NCI-H1417 treated with DMSO at 0.1 percent for 48 hours (cell line): ENCODE measurements around the gene SYNJ1.
"Not testable (repeated sequence)": the region's sequence is repeated elsewhere in the genome, so short reads cannot be mapped to it uniquely, and the experiment has no call there.

Source experiments
- DNase-seq: peaks from one replicate; lab custom pipeline; 2025; lab: John Stamatoyannopoulos, UW

Gene SYNJ1

DNA sequence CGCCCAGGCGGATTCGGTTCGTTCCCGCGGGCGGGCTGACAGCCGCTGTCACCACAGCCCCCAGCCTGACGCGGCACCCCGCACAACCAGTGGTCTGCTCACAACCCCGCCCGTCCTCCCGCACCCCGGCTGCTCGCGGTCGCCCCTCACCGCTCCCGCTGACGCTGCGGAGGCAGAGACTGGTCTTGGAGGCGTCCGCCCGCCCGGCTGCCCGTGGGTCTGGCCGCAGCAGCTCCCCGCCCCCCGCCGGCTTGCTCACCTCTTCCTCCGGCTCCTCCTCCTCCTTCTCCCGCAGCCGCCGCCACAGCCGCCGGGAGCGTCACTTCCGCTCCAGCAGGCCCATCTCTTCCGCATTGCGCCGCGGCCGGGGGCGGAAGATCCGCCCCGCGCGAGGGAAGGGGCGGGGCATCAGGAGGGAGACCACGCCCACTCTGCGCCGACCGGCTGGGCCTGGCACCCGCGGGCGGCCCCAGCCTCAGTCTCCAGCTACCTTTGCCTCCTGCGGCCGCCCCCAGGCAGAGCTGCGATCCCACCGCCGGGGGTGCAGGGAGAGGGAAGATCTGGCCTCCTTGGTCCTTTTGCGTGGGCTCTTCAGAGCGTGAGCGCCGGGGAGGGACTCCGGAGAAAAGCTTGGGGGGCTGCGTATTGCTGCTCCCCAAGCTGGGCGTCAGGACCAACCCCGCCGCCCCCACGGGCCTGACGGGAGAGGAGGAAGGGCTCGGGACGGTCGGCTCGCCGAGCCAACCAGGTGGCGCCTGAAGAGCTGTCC, at the start of gene SYNJ1:
Gene SYNJ1 (minus strand): TSS at position 327 of the 769 bp plus-strand sequence. CDS start 1,118 bp downstream, outside the sequence.
- peak; percentile 71 for DNase-seq

DNA sequence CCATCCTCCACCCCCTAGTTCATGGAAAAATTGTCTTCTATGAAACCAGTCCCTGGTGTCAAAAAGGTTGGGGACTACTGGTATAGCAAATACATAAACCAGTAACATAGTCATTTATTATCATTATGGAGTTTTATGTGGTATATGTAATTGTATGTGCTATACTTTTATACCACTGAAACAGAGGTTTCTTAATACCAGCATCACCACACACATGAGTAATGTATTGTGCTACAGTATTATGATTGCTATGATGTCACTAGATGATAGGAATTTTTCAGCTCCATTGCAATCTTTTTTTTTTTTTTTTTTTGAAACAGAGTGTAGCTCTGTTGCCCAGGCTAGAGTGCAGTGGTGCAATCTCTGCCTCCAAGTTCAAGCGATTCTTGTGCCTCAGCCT, 49.5 kb upstream of the SYNJ1 start:
- no peak for DNase-seq

DNA sequence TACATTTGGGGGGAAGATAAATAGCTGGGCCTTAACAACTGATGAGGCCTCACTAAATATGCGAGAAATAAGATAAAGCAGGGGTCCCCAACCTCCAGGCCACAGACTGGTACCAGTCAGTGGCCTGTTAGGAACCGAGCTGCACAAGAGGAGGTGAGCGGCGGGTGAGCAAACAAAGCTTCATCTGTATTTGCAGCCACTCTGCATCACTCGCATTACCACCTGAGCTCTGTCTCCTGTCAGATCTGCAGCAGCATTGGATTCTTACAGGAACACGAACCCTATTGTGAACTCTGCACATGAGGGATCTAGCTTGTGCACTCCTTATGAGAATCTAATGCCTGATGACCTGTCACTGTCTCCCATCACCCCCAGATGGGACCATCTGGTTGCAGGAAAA, 48.9 kb upstream of the SYNJ1 start:
- no peak for DNase-seq

DNA sequence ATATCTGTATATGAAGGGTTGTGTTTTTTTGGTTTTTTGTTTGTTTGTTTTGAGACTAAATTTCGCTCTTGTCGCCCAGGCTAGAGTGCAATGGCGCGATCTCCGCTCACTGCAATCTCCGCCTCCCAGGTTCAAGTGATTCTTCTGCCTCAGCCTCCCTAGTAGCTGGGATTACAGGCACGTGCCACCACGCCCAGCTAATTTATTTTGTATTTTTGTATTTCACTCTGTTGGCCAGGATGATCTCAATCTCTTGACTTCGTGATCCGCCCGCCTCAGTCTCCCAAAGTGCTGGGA, 45.2 kb upstream of the SYNJ1 start:
- DNase-seq = not testable (repeated sequence)

DNA sequence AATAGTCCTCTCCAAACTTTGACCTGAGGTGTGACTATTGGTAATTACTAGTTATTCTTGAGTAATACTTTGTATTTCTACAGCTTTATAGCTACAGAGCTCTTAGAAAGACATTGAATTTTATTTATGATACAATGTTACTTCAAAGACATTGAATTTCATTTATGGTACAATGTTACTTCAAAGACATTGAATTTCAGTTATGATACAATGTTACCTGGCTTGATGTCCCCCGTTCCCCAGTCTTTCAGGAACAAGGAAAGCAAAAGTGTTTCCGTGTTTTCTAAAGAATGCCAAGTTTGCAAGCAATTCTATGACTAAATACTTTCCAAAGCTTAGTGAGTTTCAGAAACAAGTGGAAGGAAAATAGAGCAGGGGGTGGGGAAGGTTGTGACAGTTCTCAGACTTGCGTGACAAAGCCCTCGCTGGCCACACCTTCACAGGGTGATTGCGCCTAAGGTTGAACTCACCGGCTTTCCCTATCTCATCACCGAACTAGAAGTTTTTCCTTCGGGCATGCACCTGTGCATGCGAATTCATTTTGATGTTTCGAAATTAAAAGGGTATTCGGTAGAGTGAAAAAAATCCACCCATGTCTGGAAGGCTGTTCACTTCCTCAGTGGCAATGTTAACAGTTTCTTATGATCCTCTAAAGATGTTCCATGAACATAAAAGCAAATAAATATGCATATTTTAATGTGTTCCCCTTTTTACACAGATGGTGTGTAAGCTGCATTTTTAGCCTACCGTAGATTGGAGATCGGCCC, 44.7 kb upstream of the SYNJ1 start:
- DNase-seq = no peak

- DNase-seq = no peak
These were observed 43.2 kb upstream of the SYNJ1 start for GRCh38 chr21:32770871-32771523.

- DNase-seq = no peak
These were observed 40.7 kb upstream of the SYNJ1 start for GRCh38 chr21:32768530-32768929.

- DNase-seq = no peak
These were observed 37.2 kb upstream of the SYNJ1 start for GRCh38 chr21:32765058-32765457.

DNA sequence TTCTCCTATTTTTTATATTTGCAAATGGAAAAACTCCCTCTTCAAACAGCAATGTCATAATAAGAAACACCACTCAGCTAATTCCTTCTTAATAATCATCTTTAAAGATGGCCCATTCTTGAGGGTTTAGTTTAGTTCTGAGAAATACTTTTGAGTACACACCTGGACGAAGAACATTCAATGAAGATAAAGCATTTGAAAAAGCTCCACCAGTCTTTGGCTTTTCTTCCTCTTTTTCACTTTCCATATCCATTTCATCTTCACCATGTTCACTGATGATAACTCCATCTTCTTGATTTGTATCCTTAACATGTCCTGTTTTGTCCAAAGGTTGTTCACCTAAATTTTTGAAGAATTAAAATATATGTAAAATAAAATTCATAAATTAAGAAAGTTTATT, 36.4 kb upstream of the SYNJ1 start:
- DNase-seq = no peak

- no peak for DNase-seq
These were observed 30.0 kb upstream of the SYNJ1 start for GRCh38 chr21:32757804-32758203.

GRCh38 chr21:32756096-32756495, 28.3 kb upstream of the SYNJ1 start:
- no peak for DNase-seq

GRCh38 chr21:32753818-32754585, 26.2 kb upstream of the SYNJ1 start:
- no peak for DNase-seq

- no peak for DNase-seq
These were observed 22.6 kb upstream of the SYNJ1 start for GRCh38 chr21:32750405-32750804.

- no peak for DNase-seq
These were observed 21.8 kb upstream of the SYNJ1 start for GRCh38 chr21:32749662-32750061.

- no peak for DNase-seq
These were observed 20.7 kb upstream of the SYNJ1 start for GRCh38 chr21:32748529-32748928.

- DNase-seq = no peak
These were observed 19.6 kb upstream of the SYNJ1 start for GRCh38 chr21:32747396-32747795.

DNA sequence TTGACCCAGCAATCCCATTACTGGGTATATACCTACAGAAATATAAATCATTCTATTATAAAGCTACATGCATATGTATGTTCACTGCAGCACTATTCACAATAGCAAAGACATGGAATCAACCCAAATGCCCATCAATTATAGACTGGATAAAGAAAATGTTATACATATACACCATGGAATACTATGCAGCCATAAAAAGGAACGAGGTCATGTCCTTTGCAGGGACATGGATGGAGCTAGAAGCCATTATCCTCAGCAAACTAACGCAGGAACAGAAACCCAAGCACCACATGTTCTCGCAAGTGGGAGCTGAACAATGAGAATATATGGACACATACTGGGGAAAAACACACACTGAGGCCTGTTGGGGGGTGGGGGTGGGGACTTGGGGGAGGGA, 18.9 kb upstream of the SYNJ1 start:
- DNase-seq = not testable (repeated sequence)

GRCh38 chr21:32742396-32742795, 14.6 kb upstream of the SYNJ1 start:
- DNase-seq = no peak

DNA sequence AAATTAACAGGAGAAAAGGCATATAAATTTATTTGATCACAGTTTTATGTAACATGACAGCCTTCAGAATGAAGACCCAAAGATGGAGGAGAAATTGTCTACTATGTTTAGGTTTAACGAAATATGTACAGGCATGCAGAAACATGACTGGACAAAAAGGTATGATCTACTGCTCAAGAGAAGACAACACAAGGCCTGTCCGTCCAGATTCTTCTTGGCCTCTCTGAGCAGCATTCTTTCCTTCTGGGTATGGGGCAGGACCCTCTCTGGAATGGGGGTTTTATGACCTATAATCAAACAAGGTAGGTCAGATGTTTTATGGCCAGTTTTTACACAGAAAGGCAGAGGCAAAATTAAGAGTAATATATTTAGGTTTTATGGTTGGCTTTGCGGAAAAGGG, 13.5 kb upstream of the SYNJ1 start:
- DNase-seq = no peak

- DNase-seq = no peak
These were observed 12.1 kb upstream of the SYNJ1 start for GRCh38 chr21:32739946-32740345.

GRCh38 chr21:32736083-32736482, 8.3 kb upstream of the SYNJ1 start:
- DNase-seq = not testable (repeated sequence)

DNA sequence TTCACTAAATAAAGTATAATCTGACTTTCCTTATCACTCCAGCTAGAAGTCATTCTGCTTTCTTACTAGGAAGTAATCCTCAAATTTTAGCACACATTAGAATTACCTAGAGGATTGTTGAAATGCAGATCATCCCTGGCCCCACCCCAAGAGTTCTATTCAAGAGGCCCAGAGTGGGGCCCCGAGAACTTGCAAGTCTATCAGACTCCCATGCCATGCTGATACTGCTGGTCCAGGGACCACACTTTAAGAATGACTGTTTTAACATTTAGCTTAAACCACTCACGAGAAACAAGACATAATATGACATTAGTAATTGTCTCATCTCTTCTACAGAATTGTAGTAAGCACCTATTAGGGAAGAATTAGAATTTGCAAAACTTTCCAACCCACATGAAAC, 7.7 kb upstream of the SYNJ1 start:
- no peak for DNase-seq
